GM12891 (cell line): Measurements from ENCODE around the gene PGBD5.

ENCODE experiments used
- PAX5 ChIP-seq: IDR thresholded peaks from 2 replicates; pipeline ENCODE4 v1.6.1; 2011; ENCODE audit warnings: low read length, moderate library complexity, mild to moderate bottlenecking; ENCODE audit not compliant: insufficient read depth, severe bottlenecking
- POLR2A ChIP-seq: IDR thresholded peaks from 2 replicates; pipeline ENCODE4 v1.6.1; 2011; ENCODE audit warnings: low read depth, low read length, control low read depth
- POLR2AphosphoS5 ChIP-seq: IDR thresholded peaks from 2 replicates; pipeline ENCODE4 v1.6.1; 2011; ENCODE audit warnings: low read depth, low read length, control low read depth
- POU2F2 ChIP-seq: IDR thresholded peaks from 2 replicates; pipeline ENCODE4 v1.6.1; 2011; ENCODE audit warnings: low read depth, mild to moderate bottlenecking, control low read depth, low read length, moderate library complexity
- SPI1 ChIP-seq: IDR thresholded peaks from 2 replicates; pipeline ENCODE4 v1.6.1; 2011; ENCODE audit warnings: low read depth, low read length, control low read depth
- TAF1 ChIP-seq: IDR thresholded peaks from 2 replicates; pipeline ENCODE4 v1.6.1; 2011; ENCODE audit warnings: low read depth, low read length, control low read depth

DNA sequence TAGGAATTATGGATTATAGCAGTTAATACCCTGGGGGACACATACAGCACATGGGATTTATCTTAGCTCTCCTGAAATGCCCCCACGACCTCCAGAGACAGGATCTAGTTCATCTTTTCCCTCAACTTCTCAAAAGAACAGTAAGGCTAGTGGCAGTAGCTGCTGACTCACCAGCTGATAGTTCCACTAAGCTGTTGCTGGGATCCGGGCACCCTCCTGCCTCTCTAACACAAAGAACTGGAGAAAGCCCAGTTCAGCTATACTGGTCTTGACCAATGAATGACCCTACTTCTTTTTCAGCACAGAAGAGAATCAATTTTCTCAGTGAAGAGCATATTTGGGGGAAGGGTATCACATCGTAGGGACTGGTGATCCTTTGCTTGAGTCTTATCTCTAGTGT, 84.1 kb downstream of the PGBD5 start:
- no peak for TF ChIP-seq POLR2AphosphoS5
- TF ChIP-seq PAX5: no peak
- TF ChIP-seq TAF1: no peak
- no peak for TF ChIP-seq POLR2A
- no peak for TF ChIP-seq SPI1
- no peak for TF ChIP-seq POU2F2
